HuH-7 (cell line): ENCODE data around the gene LYPD6B.

Source experiments
- DNase-seq: peaks from one replicate; pipeline ENCODE4 v3.0.0; 2011; ENCODE audit warnings: low spot score

The LYPD6B gene

DNA sequence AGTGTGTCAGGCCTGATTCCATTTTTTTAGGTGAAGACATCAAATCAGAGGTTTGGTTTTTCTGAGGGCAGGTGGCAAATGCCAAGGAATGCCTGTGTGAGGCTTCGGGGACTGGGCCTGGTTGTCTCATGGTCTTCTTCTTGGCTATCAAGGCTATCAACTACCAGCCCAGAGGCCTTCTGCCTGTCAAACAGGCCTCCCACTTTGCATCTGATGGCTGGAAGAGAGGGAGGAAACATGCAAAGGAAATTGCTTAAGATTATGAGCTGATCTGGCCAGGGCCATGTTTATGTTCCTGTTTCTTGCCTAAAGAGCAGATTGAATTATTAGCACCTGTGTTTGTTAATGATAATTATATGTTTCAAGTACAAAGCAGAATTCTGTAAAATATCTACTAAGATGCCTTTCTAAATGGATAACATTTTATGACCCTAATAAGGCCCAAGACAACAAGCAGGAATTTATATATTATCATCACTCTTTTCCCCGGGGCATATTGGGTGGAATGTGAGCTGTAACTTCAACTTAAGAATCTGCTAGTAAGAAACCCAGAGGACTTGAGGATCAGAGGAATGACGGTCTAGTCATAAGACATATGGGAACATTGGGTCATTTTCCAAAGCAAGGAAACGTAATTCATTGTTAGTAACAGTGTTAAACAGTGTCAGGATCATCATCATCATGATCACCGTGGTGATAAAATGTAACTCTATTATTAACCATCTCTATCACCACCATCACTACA is 123.2 kb downstream of the LYPD6B start:
- no peak for DNase-seq

DNA sequence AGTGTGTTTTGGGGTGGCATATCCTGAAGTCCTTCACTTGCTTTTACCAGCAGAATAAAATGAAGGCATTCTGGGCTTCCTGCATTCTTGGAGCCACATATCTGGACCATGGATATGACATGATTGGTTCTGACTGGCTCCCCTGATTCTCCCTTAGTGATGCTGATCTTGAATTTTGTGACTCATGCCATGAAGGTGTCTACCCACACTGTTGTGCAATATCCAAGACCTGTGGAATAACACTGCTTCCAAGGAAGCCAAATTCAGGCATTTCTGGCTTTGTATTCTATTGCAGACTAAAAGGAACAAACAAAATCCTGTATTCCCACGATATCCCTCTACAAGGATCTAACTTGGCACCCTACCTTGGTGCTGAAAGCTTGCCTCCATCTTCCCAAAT is 125.8 kb downstream of the LYPD6B start:
- no peak for DNase-seq

DNA sequence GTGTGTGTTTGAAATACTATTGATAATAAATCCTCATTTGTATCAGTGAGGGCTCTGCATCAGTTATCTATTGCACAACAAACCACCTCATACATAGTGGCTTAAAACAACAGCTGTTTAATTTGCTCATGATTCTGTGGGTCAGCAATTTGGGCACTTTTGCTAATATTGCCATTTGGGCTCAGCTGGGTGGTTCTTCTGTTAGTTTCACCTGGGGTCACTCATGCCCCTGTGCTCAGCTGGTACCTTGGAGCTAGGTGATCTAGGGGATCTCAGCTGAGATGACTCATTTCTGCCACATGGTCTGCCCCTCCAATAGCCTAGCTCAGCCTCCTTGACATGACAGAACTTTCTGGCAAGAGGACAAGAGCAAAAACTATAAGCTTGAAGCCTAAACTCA is 126.3 kb downstream of the LYPD6B start:
- no peak for DNase-seq

DNA sequence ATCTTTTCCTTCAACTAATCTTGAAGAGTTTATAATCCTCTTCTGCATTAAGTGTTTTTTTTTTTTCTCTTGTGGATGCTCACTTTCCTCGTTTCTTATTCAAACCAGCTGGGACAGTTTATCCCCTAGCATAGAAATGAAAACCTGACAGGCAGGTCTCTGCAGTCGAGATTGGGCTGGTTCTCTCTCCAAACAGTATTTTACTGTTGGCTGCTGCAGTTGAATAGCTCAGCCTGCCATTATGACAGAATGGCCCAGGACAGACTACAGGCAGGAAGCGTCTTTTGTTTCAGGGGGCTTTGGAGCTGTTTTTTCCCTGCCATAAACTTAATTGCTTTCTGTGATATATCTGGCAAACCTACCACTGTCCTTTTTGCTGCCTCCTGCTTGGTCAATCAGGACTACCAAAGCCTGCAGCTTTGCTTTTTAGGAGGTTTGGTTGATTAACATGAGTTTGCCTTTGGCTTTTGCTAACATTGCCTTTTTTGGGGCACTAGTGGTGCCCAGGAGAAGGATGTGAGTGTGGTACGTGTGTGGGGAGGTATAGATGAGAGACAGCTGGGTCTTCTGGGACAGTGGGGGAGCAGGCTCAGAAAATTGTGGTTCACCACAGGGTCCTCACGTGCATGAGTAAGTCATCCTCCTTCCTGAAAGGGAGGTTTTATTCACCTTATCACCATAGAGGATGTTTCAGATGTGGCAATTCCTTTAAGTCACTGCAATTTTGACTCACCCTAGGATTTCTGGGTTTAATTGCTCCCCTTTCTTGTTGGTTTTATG is 128.7 kb downstream of the LYPD6B start:
- DNase-seq: no peak

- DNase-seq: no peak
Measured at GRCh38 chr2:149167941-149168340, 129.4 kb downstream of the LYPD6B start.

GRCh38 chr2:149169656-149170055 is 131.2 kb downstream of the LYPD6B start:
- no peak for DNase-seq

- no peak for DNase-seq
Measured at GRCh38 chr2:149170156-149170555, 131.7 kb downstream of the LYPD6B start.

GRCh38 chr2:149170911-149171310 is 132.4 kb downstream of the LYPD6B start:
- no peak for DNase-seq

- DNase-seq: no peak
Measured at GRCh38 chr2:149173220-149173619, 134.7 kb downstream of the LYPD6B start.

DNA sequence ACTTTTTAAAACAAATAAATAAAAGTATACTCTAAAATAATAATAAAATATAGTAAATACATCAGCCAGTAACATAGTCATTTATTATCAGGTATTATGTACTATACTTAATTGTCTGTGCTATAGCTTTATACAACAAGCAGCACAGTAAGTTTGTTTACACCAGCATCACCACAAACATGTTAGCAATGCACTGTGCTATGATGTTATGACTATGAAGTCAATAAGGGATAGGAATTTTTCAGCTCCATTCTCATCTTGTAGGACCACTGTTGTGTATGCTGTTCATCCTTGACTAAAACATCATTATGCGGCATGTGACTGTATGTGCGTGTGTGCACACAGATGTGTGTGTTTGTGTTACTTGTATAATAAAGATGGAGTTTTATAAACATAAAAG is 137.5 kb downstream of the LYPD6B start:
- DNase-seq: no peak

GRCh38 chr2:149178612-149179011 is 140.1 kb downstream of the LYPD6B start:
- no peak for DNase-seq

- DNase-seq: no peak
Measured at GRCh38 chr2:149180226-149180875, 141.9 kb downstream of the LYPD6B start.

- no peak for DNase-seq
Measured at GRCh38 chr2:149183187-149183586, 144.7 kb downstream of the LYPD6B start.

DNA sequence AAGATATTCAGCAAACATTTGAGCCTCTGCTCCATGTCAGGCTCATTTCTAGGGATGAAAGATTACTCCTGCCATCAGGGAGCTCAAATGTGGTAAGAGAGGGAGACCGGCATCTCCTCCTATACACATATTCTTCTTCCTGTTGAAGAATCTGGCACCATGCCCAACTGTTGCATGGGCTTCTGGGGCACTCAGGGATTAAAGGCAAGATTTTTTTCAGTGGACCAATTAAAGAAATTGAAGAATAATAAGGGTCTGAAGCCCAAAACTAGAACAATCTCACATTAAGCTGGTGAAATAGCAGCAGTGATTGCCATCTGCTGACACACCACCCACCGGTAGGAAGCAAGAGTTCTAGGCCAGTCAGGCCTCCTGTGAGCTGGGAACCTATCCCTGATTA is 146.5 kb downstream of the LYPD6B start:
- no peak for DNase-seq

GRCh38 chr2:149185942-149186490 is 147.5 kb downstream of the LYPD6B start:
- no peak for DNase-seq

DNA sequence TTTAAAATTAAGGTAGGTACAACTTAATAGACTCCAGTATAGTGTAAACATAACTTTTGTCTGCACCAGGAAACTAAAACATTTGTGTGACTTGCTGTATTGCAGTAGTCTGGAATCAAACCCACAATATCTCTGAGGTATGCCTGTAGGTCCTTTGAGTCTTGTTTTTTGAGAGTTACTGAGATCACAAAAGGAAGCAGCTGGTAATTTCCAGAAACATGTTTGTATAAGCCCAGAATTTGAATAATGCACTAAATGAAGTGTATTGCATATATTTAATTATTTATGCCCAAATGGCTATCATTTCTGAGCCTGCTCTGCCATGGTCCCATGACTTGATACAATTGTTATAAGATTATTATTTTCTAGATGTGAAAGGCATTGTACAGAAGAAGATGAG is 148.6 kb downstream of the LYPD6B start:
- no peak for DNase-seq

- DNase-seq: no peak
Measured at GRCh38 chr2:149188291-149188690, 149.8 kb downstream of the LYPD6B start.

DNA sequence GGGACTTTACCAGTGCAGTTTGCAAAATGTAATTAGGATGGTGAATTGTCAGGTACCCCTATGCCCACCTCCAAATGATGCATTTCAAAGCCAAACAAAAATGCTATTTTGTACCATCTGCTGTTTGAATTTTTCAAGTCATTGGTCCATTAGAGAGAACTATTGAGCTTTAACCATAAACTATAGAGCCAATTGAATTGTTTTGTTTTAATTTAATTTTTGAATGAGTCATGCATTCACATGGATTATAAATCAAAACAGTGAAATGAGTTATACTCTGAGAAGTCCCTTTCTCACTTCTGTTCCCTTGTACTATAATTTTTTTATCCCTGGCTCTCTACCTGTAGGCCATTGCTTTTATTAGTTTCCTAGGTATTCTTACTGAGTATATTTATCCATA is 151.3 kb downstream of the LYPD6B start:
- no peak for DNase-seq

GRCh38 chr2:149191915-149192314 is 153.4 kb downstream of the LYPD6B start:
- DNase-seq: no peak

- DNase-seq: no peak
Measured at GRCh38 chr2:149192427-149192826, 153.9 kb downstream of the LYPD6B start.

DNA sequence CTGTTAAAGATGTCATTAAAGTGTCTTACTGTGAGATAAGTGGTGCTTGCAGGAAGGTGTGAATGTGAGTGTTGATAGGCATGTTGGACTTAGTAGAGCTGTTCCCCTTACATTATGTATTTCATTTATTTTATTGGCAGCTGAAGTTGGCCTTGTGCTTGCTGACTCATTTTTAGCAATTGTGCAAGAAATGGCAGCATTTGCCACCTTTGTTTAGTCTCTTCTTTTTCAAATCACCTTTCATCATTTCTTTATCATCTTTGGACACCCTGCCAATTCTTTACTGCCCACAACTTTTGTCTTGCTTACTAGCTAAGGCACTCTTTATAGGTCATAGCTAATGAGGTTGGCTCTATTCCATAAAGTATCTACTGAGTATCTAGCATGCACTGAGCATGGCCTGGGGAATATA is 161.6 kb downstream of the LYPD6B start:
- no peak for DNase-seq

DNA sequence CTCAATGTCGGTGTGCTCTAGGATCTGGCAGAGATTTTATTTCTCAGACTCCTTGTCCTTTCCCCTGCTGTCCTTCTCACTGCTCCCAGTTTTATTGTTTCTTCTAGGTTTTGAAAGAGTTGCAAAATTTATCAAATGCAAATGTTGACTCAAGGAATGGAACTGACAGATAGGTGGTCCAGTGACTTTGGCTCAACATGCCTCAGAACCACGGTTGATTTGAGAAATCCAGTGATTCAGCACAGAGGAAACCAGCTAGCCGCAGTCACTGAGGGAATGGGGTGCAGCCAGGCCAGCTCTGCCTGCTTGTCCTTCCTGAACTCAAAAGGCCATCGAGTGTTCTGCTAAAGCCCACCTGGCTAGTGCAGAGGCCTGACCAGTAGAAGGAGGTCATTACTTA is 166.2 kb downstream of the LYPD6B start:
- DNase-seq: peak; percentile 14

- no peak for DNase-seq
Measured at GRCh38 chr2:149205143-149205542, 166.6 kb downstream of the LYPD6B start.
